HEK293 (cell line): Measurements from ENCODE around the gene COX20.

Experiments used
- CTCF ChIA-PET: fragments of 350-600 bp; formaldehyde crosslinking; extraction: SDS; loops from one replicate; lab custom pipeline; 2021; ENCODE audit warnings: antibody characterized with exemption; lab: Yijun Ruan, JAX
- POLR2A ChIA-PET: fragments of 300-600 bp; formaldehyde crosslinking; extraction: SDS; loops from one replicate; lab custom pipeline; 2020; ENCODE audit warnings: antibody characterized with exemption, inconsistent platforms; lab: Yijun Ruan, JAX
- H3K27ac ChIP-seq: fragments of 200-500 bp; sonication (Bioruptor generic); 2 replicates; pipeline ENCODE4 v1.5.1; 2014; ENCODE audit warnings: low read depth, low read length, control low read depth, inconsistent platforms; ENCODE audit errors: extremely low read depth
- H3K36me3 ChIP-seq, 2 experiments: fragments of 200-500 bp in 1 of 2; sonication (Bioruptor generic) in 1 of 2; 1 replicate in 1 of 2; 2 replicates in 1 of 2; pipeline ENCODE4 v1.5.1; 2014 to 2017; ENCODE audit warnings: inconsistent platforms in 2 of 2, low read length in 2 of 2; ENCODE audit not compliant: control insufficient read depth in 2 of 2, insufficient read depth in 1 of 2
- H3K4me1 ChIP-seq: fragments of 200-500 bp; sonication (Bioruptor generic); 2 replicates; pipeline ENCODE4 v1.5.1; 2014; ENCODE audit warnings: mild to moderate bottlenecking, low read length, inconsistent platforms; ENCODE audit not compliant: control insufficient read depth, insufficient read depth
- H3K4me3 ChIP-seq: 2 replicates; pipeline ENCODE4 v1.5.1; 2011; ENCODE audit warnings: low read depth, mild to moderate bottlenecking, control low read depth, low read length, moderate library complexity
- H3K9me3 ChIP-seq: fragments of 200-500 bp; sonication (Bioruptor generic); 2 replicates; pipeline ENCODE4 v1.5.1; 2014; ENCODE audit warnings: low read depth, low read length, inconsistent platforms; ENCODE audit not compliant: control insufficient read depth, insufficient read depth
- ATF2 ChIP-seq: fragments of 450-650 bp; formaldehyde crosslinking; IDR thresholded peaks from 2 replicates; pipeline ENCODE4 v1.5.1; 2016; ENCODE audit warnings: missing biosample characterization, missing genetic modification characterization, low read depth
- EGR2 ChIP-seq: fragments of 450-650 bp; formaldehyde crosslinking; IDR thresholded peaks from 2 replicates; pipeline ENCODE4 v1.5.1; 2016; ENCODE audit warnings: low read depth, missing biosample characterization, missing genetic modification characterization
- GLIS2 ChIP-seq: fragments of 450-650 bp; formaldehyde crosslinking; IDR thresholded peaks from 2 replicates; pipeline ENCODE4 v1.5.1; 2016; ENCODE audit warnings: missing biosample characterization, missing genetic modification characterization
- MYNN ChIP-seq: fragments of 450-650 bp; formaldehyde crosslinking; IDR thresholded peaks from 2 replicates; pipeline ENCODE4 v1.5.1; 2016; ENCODE audit warnings: missing biosample characterization, missing genetic modification characterization, borderline replicate concordance
- PATZ1 ChIP-seq: fragments of 450-650 bp; formaldehyde crosslinking; IDR thresholded peaks from 2 replicates; pipeline ENCODE4 v1.5.1; 2016; ENCODE audit warnings: missing biosample characterization, missing genetic modification characterization
- PRDM6 ChIP-seq: fragments of 450-650 bp; formaldehyde crosslinking; IDR thresholded peaks from 2 replicates; pipeline ENCODE4 v1.5.1; 2017; ENCODE audit warnings: missing biosample characterization, missing genetic modification characterization
- SCRT1 ChIP-seq: fragments of 450-650 bp; formaldehyde crosslinking; IDR thresholded peaks from 2 replicates; pipeline ENCODE4 v1.5.1; 2016; ENCODE audit warnings: missing biosample characterization, missing genetic modification characterization, borderline replicate concordance
- YY1 ChIP-seq: fragments of 450-650 bp; formaldehyde crosslinking; IDR thresholded peaks from 2 replicates; pipeline ENCODE4 v1.5.1; 2018; ENCODE audit warnings: missing biosample characterization, missing genetic modification characterization
- YY2 ChIP-seq: fragments of 450-650 bp; formaldehyde crosslinking; IDR thresholded peaks from 2 replicates; pipeline ENCODE4 v1.5.1; 2016; ENCODE audit warnings: missing biosample characterization, missing genetic modification characterization
- ZBTB21 ChIP-seq: fragments of 450-650 bp; formaldehyde crosslinking; IDR thresholded peaks from 2 replicates; pipeline ENCODE4 v1.5.1; 2017; ENCODE audit warnings: missing biosample characterization, missing genetic modification characterization
- ZNF10 ChIP-seq: fragments of 450-650 bp; formaldehyde crosslinking; IDR thresholded peaks from 2 replicates; pipeline ENCODE4 v1.5.1; 2017; ENCODE audit warnings: missing biosample characterization, missing genetic modification characterization
- ZNF133 ChIP-seq: fragments of 450-650 bp; formaldehyde crosslinking; IDR thresholded peaks from 2 replicates; pipeline ENCODE4 v1.5.1; 2016; ENCODE audit warnings: missing biosample characterization, missing genetic modification characterization
- ZNF175 ChIP-seq: fragments of 450-650 bp; formaldehyde crosslinking; IDR thresholded peaks from 2 replicates; pipeline ENCODE4 v1.5.1; 2016; ENCODE audit warnings: missing biosample characterization, missing genetic modification characterization
- ZNF2 ChIP-seq: fragments of 450-650 bp; formaldehyde crosslinking; IDR thresholded peaks from 2 replicates; pipeline ENCODE4 v1.5.1; 2016; ENCODE audit warnings: missing biosample characterization, missing genetic modification characterization
- ZNF214 ChIP-seq: fragments of 450-650 bp; formaldehyde crosslinking; IDR thresholded peaks from 2 replicates; pipeline ENCODE4 v1.5.1; 2017; ENCODE audit warnings: missing biosample characterization, mild to moderate bottlenecking, missing genetic modification characterization, borderline replicate concordance
- ZNF266 ChIP-seq: fragments of 450-650 bp; formaldehyde crosslinking; IDR thresholded peaks from 2 replicates; pipeline ENCODE4 v1.5.1; 2016; ENCODE audit warnings: missing biosample characterization, missing genetic modification characterization, low read depth
- ZNF292 ChIP-seq: fragments of 450-650 bp; formaldehyde crosslinking; IDR thresholded peaks from 2 replicates; pipeline ENCODE4 v1.5.1; 2016; ENCODE audit warnings: low read depth, missing biosample characterization, missing genetic modification characterization, borderline replicate concordance
- ZNF354C ChIP-seq: fragments of 450-650 bp; formaldehyde crosslinking; IDR thresholded peaks from 2 replicates; pipeline ENCODE4 v1.5.1; 2016; ENCODE audit warnings: missing biosample characterization, missing genetic modification characterization, low read depth, borderline replicate concordance
- ZNF48 ChIP-seq: fragments of 450-650 bp; formaldehyde crosslinking; IDR thresholded peaks from 2 replicates; pipeline ENCODE4 v1.5.1; 2016; ENCODE audit warnings: missing biosample characterization, missing genetic modification characterization
- ZNF529 ChIP-seq: fragments of 450-650 bp; formaldehyde crosslinking; IDR thresholded peaks from 2 replicates; pipeline ENCODE4 v1.5.1; 2017; ENCODE audit warnings: missing genetic modification characterization, missing biosample characterization; ENCODE audit not compliant: insufficient replicate concordance
- ZNF548 ChIP-seq: fragments of 450-650 bp; formaldehyde crosslinking; IDR thresholded peaks from 2 replicates; pipeline ENCODE4 v1.5.1; 2016; ENCODE audit warnings: missing biosample characterization, missing genetic modification characterization
- ZNF561 ChIP-seq: fragments of 450-650 bp; IDR thresholded peaks from 2 replicates; pipeline ENCODE4 v1.5.1; 2018; ENCODE audit warnings: missing biosample characterization, missing genetic modification characterization, borderline replicate concordance
- ZNF596 ChIP-seq: fragments of 450-650 bp; IDR thresholded peaks from 2 replicates; pipeline ENCODE4 v1.5.0; 2018; ENCODE audit warnings: missing biosample characterization, mild to moderate bottlenecking, missing genetic modification characterization, moderate library complexity
- ZNF600 ChIP-seq: fragments of 450-650 bp; formaldehyde crosslinking; IDR thresholded peaks from 2 replicates; pipeline ENCODE4 v1.5.1; 2016; ENCODE audit warnings: missing biosample characterization, missing genetic modification characterization
- ZNF626 ChIP-seq: fragments of 450-650 bp; sonication (Bioruptor Pico); formaldehyde crosslinking; IDR thresholded peaks from 2 replicates; pipeline ENCODE4 v1.5.1; 2018; ENCODE audit warnings: missing biosample characterization, missing genetic modification characterization, inconsistent platforms
- ZNF629 ChIP-seq: fragments of 450-650 bp; formaldehyde crosslinking; IDR thresholded peaks from 2 replicates; pipeline ENCODE4 v1.5.1; 2017; ENCODE audit warnings: missing biosample characterization, missing genetic modification characterization
- ZNF639 ChIP-seq: fragments of 450-650 bp; formaldehyde crosslinking; IDR thresholded peaks from 2 replicates; pipeline ENCODE4 v1.5.1; 2016; ENCODE audit warnings: missing biosample characterization, missing genetic modification characterization
- ZNF664 ChIP-seq: fragments of 450-650 bp; formaldehyde crosslinking; IDR thresholded peaks from 2 replicates; pipeline ENCODE4 v1.5.1; 2016; ENCODE audit warnings: missing biosample characterization, missing genetic modification characterization
- ZSCAN18 ChIP-seq: fragments of 450-650 bp; formaldehyde crosslinking; IDR thresholded peaks from 2 replicates; pipeline ENCODE4 v1.5.1; 2016; ENCODE audit warnings: missing biosample characterization, missing genetic modification characterization

The COX20 gene

GRCh38 chr1:244789731-244790130 lies 45.7 kb upstream of the COX20 start:
- ChIA-PET POLR2A (no interaction called here), CTCF (interaction anchor here (0.6 to 3.1 kb wide), 6 partner anchors 8 to 252 kb away, joined by 3 to 11 read pairs (median 5); no protein-coding TSS in a partner anchor)
- Histone ChIP-seq H3K4me3 (no peak overlapping the region), H3K27ac (no peak overlapping the region), H3K4me1 (no peaks in the 10 kb centered on the region), H3K36me3 (no peaks in the 10 kb centered on the region), H3K9me3 (no peaks in the 10 kb centered on the region)
- TF ChIP-seq ZNF214 (tag by site-specific recombination) (no peak), ZNF48 (tag by site-specific recombination) (no peak), ZNF561 (tag by site-specific recombination) (no peak), ZNF292 (tag by site-specific recombination) (no peak), ZBTB21 (tag by site-specific recombination) (no peak), ZNF664 (no peak), ZNF266 (tag by site-specific recombination) (no peak), ZNF175 (tag by site-specific recombination) (no peak), YY1 (tag by site-specific recombination) (no peak), ZNF626 (tag by site-specific recombination) (no peak), SCRT1 (no peak), ZSCAN18 (no peak), MYNN (tag by site-specific recombination) (no peak), ATF2 (tag by site-specific recombination) (no peak)

GRCh38 chr1:244791061-244791460 lies 44.4 kb upstream of the COX20 start:
- Histone ChIP-seq H3K9me3 (no peaks in the 10 kb centered on the region), H3K4me3 (no peak overlapping the region), H3K4me1 (no peaks in the 10 kb centered on the region), H3K27ac (no peak overlapping the region), H3K36me3 (no peaks in the 10 kb centered on the region)
- ChIA-PET CTCF (interaction anchor here (0.7 to 3.1 kb wide), 5 partner anchors 10 to 488 kb away, joined by 3 to 11 read pairs (median 5); no protein-coding TSS in a partner anchor), POLR2A (interaction anchor here (1.3 kb wide), 1 partner anchor 340 kb away, joined by 3 read pairs; no protein-coding TSS in a partner anchor)
- TF ChIP-seq ZNF133 (tag by site-specific recombination) (no peak), EGR2 (tag by site-specific recombination) (0 out of 2 replicates have a peak, but pooled peaks have one; percentile 14), ZNF529 (tag by site-specific recombination) (no peak), ZNF214 (tag by site-specific recombination) (no peak), PATZ1 (tag by site-specific recombination) (no peak), ZNF600 (tag by site-specific recombination) (peak; percentile 62; the same call in 1 of the 2 replicates), GLIS2 (tag by site-specific recombination) (peak; percentile 57; the same call in 1 of the 2 replicates), ZNF639 (no peak; the same call in 1 of the 2 replicates), ZNF629 (tag by site-specific recombination) (peak; percentile 54; the same call in 1 of the 2 replicates), ZNF2 (tag by site-specific recombination) (no peak), ZNF548 (tag by site-specific recombination) (no peak), ZNF10 (tag by site-specific recombination) (no peak), ZNF596 (tag by site-specific recombination) (no peak), ZNF354C (no peak), YY2 (tag by site-specific recombination) (no peak), PRDM6 (no peak)
